Colonic mucosa (tissue), 4 donors: ENCODE results near the gene ARHGAP10. TPM values are rescaled to one million over a fixed set of nuclear protein-coding genes. Genes with fewer than 3 reads are reported as not detected.
A peak's percentile ranks its signal among the peaks of the same experiment; 100 is the strongest.

Experiments
- DNase-seq: peaks from one replicate; pipeline ENCODE4 v3.0.0-alpha.2; 2020
- H3K27ac ChIP-seq: fragments of 200-600 bp; one replicate; pipeline ENCODE4 v1.8.0; 2021
- H3K27me3 ChIP-seq: fragments of 200-600 bp; one replicate; pipeline ENCODE4 v1.8.0; 2021
- H3K36me3 ChIP-seq: fragments of 200-600 bp; one replicate; pipeline ENCODE4 v1.8.0; 2021
- H3K4me1 ChIP-seq: fragments of 200-600 bp; one replicate; pipeline ENCODE4 v1.8.0; 2021; ENCODE audit warnings: mild to moderate bottlenecking
- H3K4me3 ChIP-seq: fragments of 200-600 bp; one replicate; pipeline ENCODE4 v1.8.0; 2021
- H3K9ac ChIP-seq, 2 donors: one replicate each; pipeline ENCODE4 v1.7.0; 2013; ENCODE audit warnings: control low read depth in 2 of 2, low read depth in 2 of 2, low read length in 2 of 2
- H3K9me3 ChIP-seq: fragments of 200-600 bp; one replicate; pipeline ENCODE4 v1.8.0; 2021
- intact Hi-C: fragments of 100-400 bp; cut with DNase I; formaldehyde crosslinking; loops from one replicate; pipeline ENCODE4 v1.14.1; 2022
- total RNA-seq, 2 donors: library from RNA; stranded (reverse); fragmentation: NEBNext Ultra II Directional in 1 of 2; extraction: Animal tissue kit (Norgen Biotek cat#: 25700) in 1 of 2; gene quantifications; one replicate each; pipeline ENCODE4 v1.2.1, GENCODE V29; 2021
- TF ChIP-seq, protein P1 (sequence below): fragments of 200-600 bp; IDR thresholded peaks from one replicate; pipeline ENCODE4 v1.8.0; 2022; ENCODE audit warnings: antibody characterized with exemption, mild to moderate bottlenecking
- donor health status: healthy.
- donor health status: DM: no; HTN: no; CAD: no.
- donor health status: DM: no; HTN: no; CAD: no.

The ARHGAP10 gene
- total RNA-seq, 2 donors from 2014 or later: 4.4 to 7.1 TPM

DNA sequence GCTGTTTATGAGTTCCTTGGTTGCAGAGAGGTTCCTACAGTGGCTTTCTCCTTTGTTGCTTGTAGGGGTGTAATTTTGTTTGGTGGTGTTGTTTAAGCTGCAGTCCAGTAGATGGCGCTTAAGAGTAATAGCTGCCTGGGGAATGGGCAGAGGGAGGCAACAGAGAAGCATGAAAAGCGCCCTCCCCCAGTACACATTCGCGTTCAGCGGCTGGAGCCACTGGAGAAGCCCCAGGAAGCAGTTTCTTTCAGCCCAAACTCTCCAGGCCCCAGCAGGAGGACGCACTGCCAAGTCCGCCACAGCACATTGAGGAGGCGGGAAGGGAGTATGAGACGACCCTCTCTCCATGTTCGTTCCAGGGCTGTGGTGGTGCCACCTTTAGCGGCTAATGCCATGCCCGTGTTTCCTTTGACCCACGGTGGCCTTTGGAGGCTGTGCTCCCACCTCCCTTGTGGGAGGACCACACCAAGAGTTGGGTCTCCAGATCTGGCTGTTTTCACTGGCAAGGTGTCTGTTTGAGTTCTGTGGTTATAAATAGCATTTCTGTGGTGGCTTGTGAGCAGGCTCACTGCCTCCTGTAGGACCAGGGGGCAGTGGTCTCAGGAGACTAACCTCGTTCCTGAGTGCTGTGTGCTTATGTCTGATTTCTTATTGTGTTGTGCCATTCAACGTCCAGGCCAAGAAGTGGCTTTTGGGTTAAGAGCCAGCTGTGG lies 252.3 kb downstream of the ARHGAP10 start:
- no peaks in the 10 kb centered on the region for H3K36me3 ChIP-seq
- DNase-seq: peak; percentile 39
- intact Hi-C loops: no loop called here
- no peak overlapping the region for H3K27ac ChIP-seq
- H3K4me3 ChIP-seq: no peak overlapping the region
- no peaks in the 10 kb centered on the region for H3K9me3 ChIP-seq
- no peak overlapping the region for H3K9ac ChIP-seq
- H3K4me1 ChIP-seq: no peaks in the 10 kb centered on the region
- H3K27me3 ChIP-seq: no peaks in the 10 kb centered on the region
- TF ChIP-seq, protein P1, sequence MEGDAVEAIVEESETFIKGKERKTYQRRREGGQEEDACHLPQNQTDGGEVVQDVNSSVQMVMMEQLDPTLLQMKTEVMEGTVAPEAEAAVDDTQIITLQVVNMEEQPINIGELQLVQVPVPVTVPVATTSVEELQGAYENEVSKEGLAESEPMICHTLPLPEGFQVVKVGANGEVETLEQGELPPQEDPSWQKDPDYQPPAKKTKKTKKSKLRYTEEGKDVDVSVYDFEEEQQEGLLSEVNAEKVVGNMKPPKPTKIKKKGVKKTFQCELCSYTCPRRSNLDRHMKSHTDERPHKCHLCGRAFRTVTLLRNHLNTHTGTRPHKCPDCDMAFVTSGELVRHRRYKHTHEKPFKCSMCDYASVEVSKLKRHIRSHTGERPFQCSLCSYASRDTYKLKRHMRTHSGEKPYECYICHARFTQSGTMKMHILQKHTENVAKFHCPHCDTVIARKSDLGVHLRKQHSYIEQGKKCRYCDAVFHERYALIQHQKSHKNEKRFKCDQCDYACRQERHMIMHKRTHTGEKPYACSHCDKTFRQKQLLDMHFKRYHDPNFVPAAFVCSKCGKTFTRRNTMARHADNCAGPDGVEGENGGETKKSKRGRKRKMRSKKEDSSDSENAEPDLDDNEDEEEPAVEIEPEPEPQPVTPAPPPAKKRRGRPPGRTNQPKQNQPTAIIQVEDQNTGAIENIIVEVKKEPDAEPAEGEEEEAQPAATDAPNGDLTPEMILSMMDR: peak; percentile 48

DNA sequence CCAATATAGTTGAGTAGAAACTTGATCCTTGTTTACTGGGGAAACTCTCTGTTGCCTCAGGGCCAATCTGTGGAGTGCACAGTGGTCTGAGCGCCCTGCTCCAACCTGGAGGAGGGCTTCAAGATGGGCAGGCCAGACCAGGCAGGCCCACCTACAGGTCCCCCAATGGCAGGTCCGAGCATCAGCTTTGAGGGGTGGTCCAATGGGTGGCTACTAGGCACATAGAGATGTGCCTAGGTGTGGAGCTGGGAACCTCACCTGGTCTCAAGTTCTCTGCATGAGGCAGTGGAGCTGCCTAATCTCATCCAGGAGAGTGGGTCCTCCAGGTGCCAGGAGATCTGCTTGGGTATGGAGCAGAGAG lies 252.9 kb downstream of the ARHGAP10 start:
- no peak overlapping the region for H3K4me3 ChIP-seq
- DNase-seq: no peak
- no peak overlapping the region for H3K9ac ChIP-seq
- no peaks in the 10 kb centered on the region for H3K9me3 ChIP-seq
- no peaks in the 10 kb centered on the region for H3K36me3 ChIP-seq
- no peaks in the 10 kb centered on the region for H3K27me3 ChIP-seq
- TF ChIP-seq, protein P1: no peak
- no peaks in the 10 kb centered on the region for H3K4me1 ChIP-seq
- intact Hi-C loops: no loop called here
- no peak overlapping the region for H3K27ac ChIP-seq

DNA sequence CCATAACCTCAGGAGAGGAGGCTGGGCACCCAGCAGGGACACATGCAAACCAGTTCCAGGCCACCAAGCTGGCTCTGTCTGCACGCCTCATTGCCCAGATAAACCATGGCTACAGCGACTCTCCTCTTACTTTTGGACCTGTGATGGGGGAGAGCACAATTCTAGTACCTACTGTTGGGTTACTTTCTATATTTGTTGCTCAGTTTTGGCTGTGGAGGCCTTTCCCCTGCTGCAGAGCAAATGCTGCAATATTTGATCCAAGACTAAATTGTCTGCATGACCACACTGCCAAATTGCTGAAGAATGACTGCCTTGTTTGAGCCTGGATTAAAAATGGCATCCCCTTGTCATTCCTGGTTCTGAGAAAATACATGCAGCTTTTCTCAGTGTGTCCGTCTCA lies 253.5 kb downstream of the ARHGAP10 start:
- no peaks in the 10 kb centered on the region for H3K9me3 ChIP-seq
- H3K4me3 ChIP-seq: no peak overlapping the region
- no peaks in the 10 kb centered on the region for H3K27me3 ChIP-seq
- H3K27ac ChIP-seq: no peak overlapping the region
- no peaks in the 10 kb centered on the region for H3K36me3 ChIP-seq
- TF ChIP-seq, protein P1: no peak
- H3K4me1 ChIP-seq: no peaks in the 10 kb centered on the region
- no peak overlapping the region for H3K9ac ChIP-seq
- intact Hi-C loops: no loop called here
- no peak for DNase-seq

DNA sequence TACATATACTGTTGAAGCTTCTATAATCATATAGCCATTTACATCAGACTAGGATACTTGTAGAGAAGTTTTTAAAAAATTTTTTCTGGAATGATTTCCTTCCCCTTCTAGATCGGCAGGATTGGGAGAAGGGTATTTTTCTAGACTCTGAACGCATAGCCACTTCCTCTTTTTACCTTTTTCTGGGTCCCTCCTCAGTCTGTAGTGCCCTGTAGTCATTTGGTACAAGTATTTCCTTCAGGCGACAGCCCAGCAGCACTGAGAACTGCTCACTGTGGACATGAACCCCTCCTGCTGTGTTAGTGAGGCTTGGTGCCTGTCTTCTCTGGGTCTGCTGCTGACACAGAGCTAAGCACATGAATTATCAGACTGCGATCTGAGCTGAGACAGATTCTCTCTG lies 255.4 kb downstream of the ARHGAP10 start:
- H3K36me3 ChIP-seq: no peaks in the 10 kb centered on the region
- H3K9ac ChIP-seq: no peak overlapping the region
- intact Hi-C loops: no loop called here
- no peaks in the 10 kb centered on the region for H3K9me3 ChIP-seq
- DNase-seq: no peak
- TF ChIP-seq, protein P1: no peak
- H3K4me3 ChIP-seq: no peak overlapping the region
- H3K27me3 ChIP-seq: no peaks in the 10 kb centered on the region
- H3K4me1 ChIP-seq: no peaks in the 10 kb centered on the region
- no peak overlapping the region for H3K27ac ChIP-seq

DNA sequence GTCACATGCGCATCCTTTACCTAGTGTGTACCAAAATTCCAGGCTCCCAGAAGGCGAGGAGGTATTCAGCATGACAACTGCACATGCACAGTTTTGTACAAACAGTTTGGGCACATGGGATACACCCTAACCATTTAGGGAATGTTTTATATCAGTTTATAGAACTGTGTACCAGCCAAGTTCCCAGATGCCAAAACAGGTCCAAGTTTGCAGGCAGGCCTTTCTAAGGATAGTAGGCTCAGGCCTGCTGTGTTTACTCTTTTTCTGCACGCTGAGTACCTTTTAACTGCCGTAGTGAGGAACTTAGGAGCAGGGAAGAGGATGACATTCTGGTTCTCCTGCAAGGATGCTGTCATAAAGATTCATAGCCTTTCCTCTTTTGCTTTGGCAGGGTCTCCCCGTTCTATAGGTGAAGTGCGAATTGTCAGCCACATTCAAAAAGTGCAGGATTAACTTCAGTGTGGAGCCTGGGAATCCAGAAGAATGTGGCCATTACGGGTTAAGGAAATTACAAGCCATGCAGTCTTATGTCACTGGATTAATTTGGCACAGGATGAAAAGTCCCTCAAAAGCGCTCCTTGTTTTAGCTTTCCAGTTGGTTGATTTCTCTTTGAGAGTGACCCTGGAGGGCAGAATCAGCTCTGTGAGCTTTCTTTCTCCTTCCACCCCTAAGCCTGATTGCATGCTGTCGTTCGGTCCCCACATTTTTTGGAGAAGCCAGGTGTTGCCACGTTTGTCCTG lies 259.8 kb downstream of the ARHGAP10 start:
- TF ChIP-seq, protein P1: no peak
- H3K4me1 ChIP-seq: no peaks in the 10 kb centered on the region
- no peak overlapping the region for H3K4me3 ChIP-seq
- no peak for DNase-seq
- no peaks in the 10 kb centered on the region for H3K27me3 ChIP-seq
- H3K9ac ChIP-seq: no peak overlapping the region
- H3K36me3 ChIP-seq: no peaks in the 10 kb centered on the region
- H3K9me3 ChIP-seq: no peaks in the 10 kb centered on the region
- H3K27ac ChIP-seq: no peak overlapping the region
- intact Hi-C loops: no loop called here
